Urinary bladder (tissue), 4 donors: ENCODE results near the gene PNPLA1. TPM values are rescaled to one million over a fixed set of nuclear protein-coding genes. Genes with fewer than 3 reads are reported as not detected.

Source experiments
- DNase-seq: peaks from one replicate; pipeline ENCODE4 v3.0.0-alpha.2; 2015; ENCODE audit errors: extremely low spot score
- H3K27ac ChIP-seq: one replicate; pipeline ENCODE4 v1.5.1; 2013; ENCODE audit warnings: low read depth, mild to moderate bottlenecking, moderate library complexity
- H3K36me3 ChIP-seq: one replicate; pipeline ENCODE4 v1.6.1; 2013; ENCODE audit warnings: mild to moderate bottlenecking, moderate library complexity; ENCODE audit not compliant: insufficient read depth
- H3K4me1 ChIP-seq: one replicate; pipeline ENCODE4 v1.6.1; 2013; ENCODE audit warnings: mild to moderate bottlenecking, moderate library complexity; ENCODE audit not compliant: insufficient read depth
- H3K4me3 ChIP-seq: one replicate; pipeline ENCODE4 v1.5.1; 2013; ENCODE audit warnings: low read depth, low read length
- WGBS: extraction: QIAGEN DNeasy Blood & Tissue Kit; methylation state at CpG from one replicate; pipeline ENCODE4 v1.1.7; 2013; 5-methylcytosine and 5-hydroxymethylcytosine counted together
- polyA plus RNA-seq: library from polyadenylated mRNA; stranded (reverse); fragments of 200-250 nt; gene quantifications from one replicate; pipeline ENCODE4 v1.2.3, GENCODE V29; 2013
- total RNA-seq: library from RNA; depleted of rRNA; stranded (reverse); fragments of >200 nt; gene quantifications from one replicate; pipeline ENCODE4 v1.2.3, GENCODE V29; 2014
- donor health status: healthy with polysubstance abuse.
- donor health status: healthy.

PNPLA1 gene
- total and polyA plus RNA-seq, 2 donors, result 0.13 TPM; not detected in 1

- Histone ChIP-seq H3K27ac (no peak overlapping the region), H3K4me1 (no peaks in the 10 kb centered on the region), H3K4me3 (no peak overlapping the region), H3K36me3 (no peaks in the 10 kb centered on the region)
- 73% methylated on average over 5 of the region's 5 CpGs for WGBS
- no peak for DNase-seq
These were observed 30.1 kb upstream of the PNPLA1 start for GRCh38 chr6:36239774-36240173.

GRCh38 chr6:36241728-36242127 is 28.1 kb upstream of the PNPLA1 start:
- 49% methylated on average over 10 of the region's 10 CpGs for WGBS
- Histone ChIP-seq H3K4me3 (no peak overlapping the region), H3K4me1 (no peaks in the 10 kb centered on the region), H3K36me3 (no peaks in the 10 kb centered on the region), H3K27ac (no peak overlapping the region)
- DNase-seq, result peak; percentile 6

- DNase-seq, result no peak
- 83% methylated on average over 5 of the region's 5 CpGs for WGBS
- no peak overlapping the region for H3K4me3 ChIP-seq
These were observed 27.7 kb upstream of the PNPLA1 start for GRCh38 chr6:36242161-36242560.

GRCh38 chr6:36242626-36243025 is 27.2 kb upstream of the PNPLA1 start:
- Histone ChIP-seq H3K36me3 (no peaks in the 10 kb centered on the region), H3K4me1 (peaks cover 3% of the 10 kb centered on the region), H3K27ac (no peak overlapping the region), H3K4me3 (no peak overlapping the region)
- 82% methylated on average over 4 of the region's 4 CpGs for WGBS
- DNase-seq, result no peak

More at GRCh38 chr6:36242161-36242560, 27.7 kb upstream of the PNPLA1 start:
- no peaks in the 10 kb centered on the region for H3K36me3 ChIP-seq
- H3K27ac ChIP-seq, result no peak overlapping the region
- peaks cover 1% of the 10 kb centered on the region for H3K4me1 ChIP-seq

GRCh38 chr6:36243562-36244212 is 26.2 kb upstream of the PNPLA1 start:
- Histone ChIP-seq H3K4me1 (peaks cover 5% of the 10 kb centered on the region), H3K36me3 (no peaks in the 10 kb centered on the region), H3K4me3 (no peak overlapping the region), H3K27ac (no peak overlapping the region)
- DNase-seq, result no peak
- 78% methylated on average over 3 of the region's 3 CpGs for WGBS

- H3K4me3 ChIP-seq, result no peak overlapping the region
- 86% methylated on average over 8 of the region's 8 CpGs for WGBS
- H3K36me3 ChIP-seq, result no peaks in the 10 kb centered on the region
- peaks cover 5% of the 10 kb centered on the region for H3K4me1 ChIP-seq
- H3K27ac ChIP-seq, result no peak overlapping the region
- no peak for DNase-seq
These were observed 25.1 kb upstream of the PNPLA1 start for GRCh38 chr6:36244641-36245280.

GRCh38 chr6:36245572-36246061 is 24.2 kb upstream of the PNPLA1 start:
- DNase-seq, result no peak
- H3K4me1 ChIP-seq, result peaks cover 5% of the 10 kb centered on the region

GRCh38 chr6:36246506-36247268 is 23.2 kb upstream of the PNPLA1 start:
- Histone ChIP-seq H3K4me3 (no peak overlapping the region), H3K4me1 (peaks cover 5% of the 10 kb centered on the region), H3K27ac (peak overlapping the region; percentile 6), H3K36me3 (no peaks in the 10 kb centered on the region)
- no peak for DNase-seq
- WGBS, result 87% methylated on average over 22 of the region's 22 CpGs

More at GRCh38 chr6:36245572-36246061, 24.2 kb upstream of the PNPLA1 start:
- WGBS, result 80% methylated on average over 8 of the region's 8 CpGs
- no peaks in the 10 kb centered on the region for H3K36me3 ChIP-seq
- no peak overlapping the region for H3K4me3 ChIP-seq
- H3K27ac ChIP-seq, result no peak overlapping the region

GRCh38 chr6:36247693-36248092 is 22.2 kb upstream of the PNPLA1 start:
- no peak for DNase-seq
- no peak overlapping the region for H3K27ac ChIP-seq
- H3K4me3 ChIP-seq, result no peak overlapping the region
- no peaks in the 10 kb centered on the region for H3K36me3 ChIP-seq
- 56% methylated on average over 6 of the region's 6 CpGs for WGBS
- H3K4me1 ChIP-seq, result peaks cover 5% of the 10 kb centered on the region

GRCh38 chr6:36248980-36249379 is 20.9 kb upstream of the PNPLA1 start:
- 52% methylated on average over 1 of the region's 1 CpG for WGBS
- Histone ChIP-seq H3K36me3 (no peaks in the 10 kb centered on the region), H3K4me3 (no peak overlapping the region), H3K4me1 (peaks cover 5% of the 10 kb centered on the region), H3K27ac (no peak overlapping the region)
- no peak for DNase-seq

- H3K27ac ChIP-seq, result no peak overlapping the region
- DNase-seq, result no peak
- no peak overlapping the region for H3K4me3 ChIP-seq
- 72% methylated on average over 5 of the region's 5 CpGs for WGBS
- H3K36me3 ChIP-seq, result no peaks in the 10 kb centered on the region
- peaks cover 5% of the 10 kb centered on the region for H3K4me1 ChIP-seq
These were observed 20.3 kb upstream of the PNPLA1 start for GRCh38 chr6:36249536-36249935.

- no peak overlapping the region for H3K27ac ChIP-seq
- no peaks in the 10 kb centered on the region for H3K36me3 ChIP-seq
- 88% methylated on average over 2 of the region's 2 CpGs for WGBS
- no peak for DNase-seq
- H3K4me1 ChIP-seq, result peaks cover 5% of the 10 kb centered on the region
- H3K4me3 ChIP-seq, result no peak overlapping the region
These were observed 17.9 kb upstream of the PNPLA1 start for GRCh38 chr6:36252005-36252404.

GRCh38 chr6:36263390-36264000 is 6.4 kb upstream of the PNPLA1 start:
- no peaks in the 10 kb centered on the region for H3K36me3 ChIP-seq
- H3K27ac ChIP-seq, result no peak overlapping the region
- DNase-seq, result no peak
- H3K4me1 ChIP-seq, result no peaks in the 10 kb centered on the region
- no peak overlapping the region for H3K4me3 ChIP-seq
- WGBS, result 74% methylated on average over 9 of the region's 9 CpGs
